HL-60 (cell line): ENCODE results near the gene LILRB4.
A peak's percentile ranks its signal among the peaks of the same experiment; 100 is the strongest.
"Not testable (repeated sequence)": the region's sequence is repeated elsewhere in the genome, so short reads cannot be mapped to it uniquely, and the experiment has no call there.

ENCODE experiments used
- DNase-seq, 2 experiments: peaks; one replicate each; pipeline ENCODE4 v3.0.0-alpha.2; 2010 to 2020; ENCODE audit warnings: low read depth in 1 of 2, low spot score in 1 of 2
- H3K27ac ChIP-seq: fragments of 250-450 bp; sonication (Bioruptor Pico); replicated peaks from 2 replicates; pipeline ENCODE4 v1.5.1; 2020; ENCODE audit warnings: mild to moderate bottlenecking, moderate library complexity
- H3K27me3 ChIP-seq: fragments of 250-450 bp; sonication (Bioruptor Pico); 2 replicates; pipeline ENCODE4 v1.5.1; 2021; ENCODE audit warnings: mild to moderate bottlenecking, moderate library complexity; ENCODE audit not compliant: insufficient read depth, poor library complexity, severe bottlenecking
- H3K4me3 ChIP-seq: replicated peaks from 2 replicates; pipeline ENCODE4 v1.5.1; 2011; ENCODE audit warnings: mild to moderate bottlenecking, control low read depth, low read length; ENCODE audit not compliant: insufficient read depth
- CTCF ChIP-seq: IDR thresholded peaks from one replicate; pipeline ENCODE4 v1.5.1; 2011; ENCODE audit warnings: low read length, control low read depth, inconsistent platforms; ENCODE audit not compliant: insufficient read depth
- GABPA ChIP-seq: IDR thresholded peaks from 2 replicates; pipeline ENCODE4 v1.6.1; 2012; ENCODE audit warnings: low read depth
- POLR2AphosphoS5 ChIP-seq: IDR thresholded peaks from 2 replicates; pipeline ENCODE4 v1.6.1; 2012; ENCODE audit warnings: low read depth
- REST ChIP-seq: IDR thresholded peaks from 2 replicates; pipeline ENCODE4 v1.6.1; 2012; ENCODE audit warnings: low read depth; ENCODE audit not compliant: insufficient replicate concordance
- SPI1 ChIP-seq: IDR thresholded peaks from 2 replicates; pipeline ENCODE4 v1.6.1; 2012; ENCODE audit warnings: low read depth, mild to moderate bottlenecking, borderline replicate concordance

The LILRB4 gene

GRCh38 chr19:54676210-54676834, 13.5 kb downstream of the LILRB4 start:
- TF ChIP-seq CTCF = peak; percentile 64
- not testable (repeated sequence) for H3K4me3 ChIP-seq, H3K27ac ChIP-seq, H3K27me3 ChIP-seq
- peak; percentile 25 to 31 for DNase-seq

- TF ChIP-seq CTCF (no peak), SPI1 (no peak), GABPA (no peak), REST (no peak), POLR2AphosphoS5 (no peak)
- H3K4me3 ChIP-seq = no peak overlapping the region
- H3K27ac ChIP-seq = no peak overlapping the region
- H3K27me3 ChIP-seq = no peaks in the 10 kb centered on the region
- no peak for DNase-seq
These were observed 14.4 kb downstream of the LILRB4 start for GRCh38 chr19:54677217-54677616.

- DNase-seq, H3K27ac ChIP-seq, H3K27me3 ChIP-seq, H3K4me3 ChIP-seq: not testable (repeated sequence)
These were observed 18.8 kb downstream of the LILRB4 start for GRCh38 chr19:54681596-54681995.

GRCh38 chr19:54682306-54682856, 19.6 kb downstream of the LILRB4 start:
- H3K27ac ChIP-seq = no peak overlapping the region
- TF ChIP-seq POLR2AphosphoS5 = no peak
- TF ChIP-seq REST = peak; percentile 20
- TF ChIP-seq SPI1 = no peak
- TF ChIP-seq CTCF = no peak
- no peak for TF ChIP-seq GABPA
- DNase-seq = peak in 1 of 2 experiments; percentile 22
- no peak overlapping the region for H3K4me3 ChIP-seq
- H3K27me3 ChIP-seq = no peaks in the 10 kb centered on the region
